Measurements from ENCODE around the gene C1QL3.

Gene C1QL3

GRCh38 chr10:16521311-16522016 lies at the start of gene C1QL3:
Gene C1QL3 (minus strand): TSS chr10:16521879. CDS start chr10:16521065, 814 bp downstream.
- peak in 1 of 2 experiments; percentile 22 for DNase-seq

DNA sequence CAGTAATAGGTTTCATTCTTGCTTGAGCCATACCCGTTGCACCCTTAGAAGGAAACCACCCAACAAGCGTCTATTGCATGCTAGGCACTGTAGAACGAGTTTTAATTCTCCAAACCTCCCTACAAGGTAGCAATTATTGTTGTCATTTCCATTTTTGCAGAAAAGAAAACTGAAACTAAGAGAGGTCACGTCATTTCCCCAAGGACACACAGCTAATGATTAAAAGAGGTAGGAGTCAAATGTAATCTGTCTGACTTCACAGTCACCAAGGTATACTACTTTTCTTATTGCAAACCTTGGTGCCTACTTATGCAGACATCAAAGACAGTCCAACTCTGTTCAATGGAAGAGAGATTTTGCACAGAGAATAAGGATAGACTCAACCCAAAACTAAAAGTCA lies 49.1 kb upstream of the C1QL3 start:
- DNase-seq: no peak

- no peak for DNase-seq
Measured at GRCh38 chr10:16566202-16566805, 44.6 kb upstream of the C1QL3 start.

- no peak for DNase-seq
Measured at GRCh38 chr10:16565604-16566003, 43.9 kb upstream of the C1QL3 start.

DNA sequence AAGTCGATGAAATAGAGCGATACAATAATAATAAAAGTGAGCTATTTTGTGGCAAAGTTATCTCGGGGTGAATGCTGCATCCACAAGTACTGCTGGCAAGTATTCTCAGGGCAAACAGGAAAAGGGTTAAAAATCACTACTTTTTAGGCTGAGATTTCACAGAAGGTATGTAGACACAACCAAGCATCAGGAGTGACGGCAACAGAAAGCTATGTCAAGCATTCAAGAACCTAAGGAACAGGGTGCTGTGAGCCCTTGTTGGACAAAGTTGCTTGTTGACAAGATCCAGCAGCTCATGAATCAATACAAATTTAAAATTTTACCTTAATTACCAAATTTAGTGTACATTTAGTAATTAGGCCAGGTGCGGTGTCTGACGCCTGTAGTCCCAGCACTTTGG lies 41.2 kb upstream of the C1QL3 start:
- DNase-seq: no peak

DNA sequence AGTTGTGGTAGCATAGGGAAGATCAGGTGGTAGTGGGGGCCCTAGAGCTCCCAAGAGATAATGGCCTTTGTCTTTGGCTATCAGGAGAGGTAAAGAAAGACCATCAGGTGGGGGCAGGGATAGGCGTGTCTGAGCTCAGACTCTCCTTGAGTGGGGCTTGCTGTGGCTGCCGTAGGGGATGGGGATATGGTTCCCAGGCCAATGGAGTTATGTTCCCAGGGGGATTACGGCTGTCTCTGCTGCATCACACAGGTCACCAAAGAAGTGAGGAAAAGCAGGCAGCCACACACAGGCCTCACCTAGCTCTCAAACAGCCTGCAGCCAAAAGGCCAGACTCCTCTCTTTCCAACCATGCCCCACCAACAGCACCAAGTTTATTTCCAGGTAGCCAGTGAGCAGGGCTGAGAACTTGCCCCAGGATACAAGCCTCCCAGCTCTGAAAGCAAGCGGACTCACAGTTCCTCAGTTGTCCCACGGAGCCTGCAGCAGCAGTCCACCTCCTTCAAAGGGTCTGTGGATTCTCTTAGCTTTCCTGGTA lies 37.6 kb upstream of the C1QL3 start:
- no peak for DNase-seq

GRCh38 chr10:16547973-16548372 lies 26.3 kb upstream of the C1QL3 start:
- no peak for DNase-seq

DNA sequence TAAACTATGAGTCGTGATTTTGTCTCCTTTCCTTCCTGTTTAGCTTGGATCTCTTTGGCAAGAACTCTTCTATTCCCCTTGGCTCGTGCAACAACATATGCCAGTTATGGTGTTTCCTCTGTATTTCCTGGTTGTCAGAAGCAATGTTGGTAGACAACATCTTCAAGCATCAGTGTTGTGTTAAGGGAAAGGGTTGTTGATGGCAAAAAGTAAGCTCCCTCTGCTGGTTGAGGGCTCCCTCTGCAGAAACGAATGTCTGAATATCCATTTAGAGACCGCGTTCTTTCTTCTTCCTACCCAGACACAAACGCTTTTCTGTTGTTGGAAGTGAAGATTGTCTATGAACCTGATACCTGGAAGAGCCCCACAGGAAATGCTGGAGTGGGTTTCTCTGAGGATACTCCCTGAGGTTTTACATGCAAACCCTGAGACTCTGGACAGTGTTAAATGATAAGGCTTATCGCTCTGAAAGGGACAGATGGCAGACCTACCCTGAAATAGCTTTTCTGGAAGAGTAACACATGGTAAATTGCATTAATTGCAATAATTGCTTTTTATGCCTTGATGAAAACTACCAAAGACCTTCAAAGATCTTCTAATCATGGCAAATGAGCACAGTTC lies 23.5 kb upstream of the C1QL3 start:
- DNase-seq: peak; percentile 7 to 26

GRCh38 chr10:16544591-16544990 lies 22.9 kb upstream of the C1QL3 start:
- no peak for DNase-seq

DNA sequence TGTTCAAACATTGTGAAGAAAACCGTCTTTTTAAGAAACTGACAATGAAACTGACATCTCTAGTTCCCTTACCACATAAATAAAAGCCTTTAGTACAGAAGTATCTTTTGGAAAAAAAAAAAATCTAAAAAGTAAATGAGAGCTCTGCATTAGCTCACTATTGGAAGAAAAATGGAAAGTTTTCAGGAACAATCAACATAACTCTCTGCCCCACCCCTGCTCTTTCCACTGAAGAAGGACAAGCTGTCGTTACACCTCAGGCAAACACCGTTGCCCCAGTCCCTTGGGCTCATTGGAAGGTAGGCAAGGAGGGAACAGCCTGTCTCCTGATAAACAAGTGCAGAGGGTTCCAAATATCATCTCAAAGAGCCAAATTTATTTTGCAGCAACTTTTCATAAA lies 22.4 kb upstream of the C1QL3 start:
- DNase-seq: no peak

DNA sequence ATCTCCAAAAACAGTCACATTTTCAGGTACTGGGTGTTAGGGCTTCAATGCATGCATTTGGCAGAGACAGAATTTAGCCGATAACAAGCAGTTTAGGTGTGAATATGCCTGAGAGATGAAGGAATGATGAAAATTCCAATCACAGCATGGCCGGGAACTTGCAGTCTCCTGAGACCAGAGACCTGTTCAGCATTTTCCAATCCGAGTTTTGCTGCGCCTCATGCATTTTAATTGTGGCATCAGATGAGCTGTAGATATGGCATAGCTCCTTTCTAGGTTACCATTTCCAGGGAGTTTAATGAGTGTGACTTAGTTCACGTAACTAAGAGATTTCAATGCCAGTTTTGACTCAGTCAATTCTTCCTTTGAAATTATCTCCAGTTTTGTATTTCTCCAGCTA lies 14.5 kb upstream of the C1QL3 start:
- DNase-seq: no peak

DNA sequence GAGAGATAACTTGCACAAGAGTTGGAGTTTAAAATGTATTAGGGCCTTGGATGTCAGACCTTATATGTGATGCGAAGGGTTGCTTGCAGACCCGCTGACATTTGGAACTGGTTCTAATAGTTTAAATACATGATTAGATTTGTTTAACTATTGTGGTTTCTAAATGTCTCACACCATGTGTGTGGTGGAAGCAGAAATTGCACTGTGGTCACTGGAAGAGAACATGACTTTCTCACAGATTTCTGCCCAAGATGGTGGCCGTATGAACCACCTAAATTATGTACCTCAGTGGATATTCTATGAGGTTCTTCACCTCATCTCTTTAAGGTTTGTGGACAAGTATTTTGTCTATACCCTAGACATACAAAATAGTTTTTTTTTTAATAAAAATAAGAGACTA lies 8.2 kb upstream of the C1QL3 start:
- DNase-seq: no peak

GRCh38 chr10:16527452-16527851 lies 5.8 kb upstream of the C1QL3 start:
- DNase-seq: no peak

- peak in 1 of 2 experiments; percentile 25 for DNase-seq
Measured at GRCh38 chr10:16520900-16521299, 779 bp downstream of the C1QL3 start.

DNA sequence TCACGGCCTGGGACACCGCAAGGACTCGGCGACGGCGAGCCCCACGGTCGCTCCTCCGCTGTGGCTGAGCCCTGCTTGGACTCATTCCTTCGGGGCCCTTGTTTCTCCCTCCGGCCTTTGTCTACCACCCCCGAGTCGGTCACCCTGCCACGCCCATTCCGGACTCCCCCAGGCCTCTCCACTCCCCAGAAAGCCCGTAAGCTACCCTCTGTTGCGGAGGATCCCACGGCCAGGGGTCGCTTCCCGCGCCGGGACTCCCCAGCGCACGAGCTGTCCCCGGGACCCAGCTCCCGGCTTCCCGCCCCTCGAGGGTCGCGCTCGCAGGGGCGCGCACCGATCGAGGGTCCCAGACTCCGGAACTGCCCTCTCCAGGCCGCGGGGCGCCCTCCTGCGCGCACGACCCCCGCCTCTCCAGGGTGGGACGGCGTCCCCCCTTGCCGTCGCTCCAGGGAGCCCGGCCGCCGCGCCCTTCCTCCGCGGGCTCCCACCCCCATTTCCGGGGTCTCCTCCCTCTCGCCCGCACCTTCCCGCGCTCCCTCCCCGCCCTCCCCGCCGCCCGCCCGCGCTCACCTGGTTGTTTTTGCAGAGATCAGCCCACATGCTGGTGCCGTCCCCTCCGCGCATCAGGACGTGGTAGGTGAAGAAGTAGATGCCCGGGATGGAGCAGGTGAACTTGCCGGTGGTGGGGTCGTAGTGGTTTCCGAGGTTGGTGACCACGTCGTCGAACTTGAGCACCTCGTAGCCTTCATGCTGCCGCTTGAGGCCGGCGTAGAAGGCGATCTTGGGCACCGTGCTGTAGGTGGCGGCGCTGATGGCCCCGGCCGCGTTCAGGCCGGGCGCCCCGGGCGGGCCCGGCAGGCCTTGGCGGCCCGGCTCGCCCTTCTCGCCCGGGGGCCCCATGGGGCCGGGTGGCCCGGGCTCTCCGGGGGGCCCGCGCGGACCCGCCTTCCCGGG lies 1.5 kb downstream of the C1QL3 start:
- peak in 1 of 2 experiments; percentile 1 for DNase-seq

GRCh38 chr10:16519250-16519907 lies 2.3 kb downstream of the C1QL3 start:
- DNase-seq: no peak

DNA sequence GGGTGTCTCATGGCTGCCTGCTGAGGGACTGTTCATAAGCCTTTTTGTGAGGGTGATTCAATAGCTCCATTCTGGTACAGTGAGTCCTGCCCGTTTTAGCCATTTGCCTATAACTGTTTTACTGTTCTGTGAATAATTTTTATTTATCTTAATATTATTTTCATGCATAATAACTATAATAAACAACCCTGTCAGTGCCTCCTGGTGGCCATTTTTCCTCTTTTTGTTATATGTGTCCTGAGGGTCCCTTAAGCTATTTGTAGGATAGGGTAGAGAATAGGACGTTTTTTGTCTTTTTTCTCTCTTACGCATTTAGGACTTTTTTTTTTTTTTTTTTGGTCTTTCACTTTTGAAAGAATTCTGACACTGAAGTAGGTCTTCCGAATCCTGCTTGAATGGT lies 2.9 kb downstream of the C1QL3 start:
- no peak for DNase-seq

DNA sequence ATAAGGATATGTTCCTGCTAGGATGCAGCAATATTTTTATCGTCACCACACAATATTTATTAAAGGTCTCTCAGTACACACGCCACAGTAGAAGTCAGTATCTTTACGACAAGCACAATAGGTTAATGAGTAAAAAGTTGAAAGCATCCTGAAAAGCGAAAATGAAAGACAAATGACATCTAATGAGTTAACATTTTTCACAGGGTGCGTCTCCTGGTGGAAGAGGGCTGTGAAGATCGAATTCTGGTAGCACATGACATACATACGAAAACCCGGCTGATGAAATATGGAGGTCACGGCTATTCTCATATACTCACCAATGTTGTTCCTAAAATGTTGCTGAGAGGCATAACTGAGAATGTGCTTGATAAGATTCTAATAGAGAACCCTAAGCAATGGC lies 10.8 kb downstream of the C1QL3 start:
- no peak for DNase-seq

- no peak for DNase-seq
Measured at GRCh38 chr10:16509996-16510395, 11.7 kb downstream of the C1QL3 start.

DNA sequence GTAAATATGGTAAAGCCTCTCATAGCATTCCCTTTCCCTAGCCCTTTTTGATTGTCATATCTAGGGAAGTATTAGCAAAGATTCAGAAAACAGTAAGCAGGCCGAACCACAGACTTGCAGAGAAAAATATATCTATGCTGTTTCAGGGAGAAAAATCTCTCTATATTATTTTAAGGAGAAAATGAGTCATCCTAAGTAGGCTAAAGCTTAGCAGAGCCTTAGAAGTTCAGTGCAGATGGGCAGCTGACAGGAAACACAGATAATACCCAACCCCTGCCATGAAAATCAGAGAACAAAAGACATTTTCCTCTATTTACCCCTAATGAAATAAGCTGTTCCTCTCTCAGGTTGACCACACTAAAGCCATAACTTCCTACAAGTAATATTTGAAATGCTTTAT lies 16.5 kb downstream of the C1QL3 start:
- DNase-seq: no peak

GRCh38 chr10:16497911-16498310 lies 23.8 kb downstream of the C1QL3 start:
- no peak for DNase-seq

DNA sequence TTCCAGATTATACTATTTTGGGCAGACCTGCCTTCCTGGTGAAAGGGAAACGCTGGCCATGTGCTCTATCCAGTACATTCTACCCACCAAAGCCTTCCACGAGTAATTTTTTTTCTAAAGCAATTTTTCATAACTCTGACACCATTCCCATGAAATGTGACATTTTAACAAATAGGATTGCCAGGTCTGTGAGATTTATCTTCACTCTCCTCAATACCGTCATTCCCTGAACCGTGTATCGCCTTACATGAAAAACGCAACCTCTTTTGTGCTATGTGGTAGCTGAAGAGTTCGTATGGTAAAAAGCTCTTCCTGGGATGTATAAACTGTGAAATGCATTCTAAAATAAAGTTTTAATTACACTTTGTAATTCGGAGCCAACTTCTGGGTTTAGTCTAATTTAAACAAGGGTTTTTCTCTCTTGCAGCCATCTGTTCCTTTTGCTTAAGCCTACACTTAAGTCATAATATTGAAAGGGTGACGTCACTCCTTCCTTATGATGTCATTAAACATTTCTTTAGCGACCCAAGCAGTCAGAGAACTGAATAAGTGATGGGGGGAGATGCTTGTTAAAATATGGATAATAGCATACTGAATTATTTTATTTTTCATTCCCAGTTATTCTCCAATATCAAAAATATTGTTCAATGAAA lies 27.7 kb downstream of the C1QL3 start:
- DNase-seq: peak in 1 of 2 experiments; percentile 28
